H1 (cell line): ENCODE results near the gene PDE8A.

Experiments
- EZH2 ChIP-seq: fragments of 200-600 bp; sonication (generic); IDR thresholded peaks from 2 replicates; pipeline ENCODE4 v1.7.1; 2012; ENCODE audit warnings: low read depth, mild to moderate bottlenecking, moderate library complexity, low read length, inconsistent platforms; ENCODE audit not compliant: severe bottlenecking
- GABPA ChIP-seq: IDR thresholded peaks from 2 replicates; pipeline ENCODE4 v1.6.1; 2011; ENCODE audit warnings: mild to moderate bottlenecking, low read length, moderate library complexity, borderline replicate concordance; ENCODE audit not compliant: insufficient read depth
- HDAC2 ChIP-seq, 2 experiments: fragments of 300-600 bp in 1 of 2; sonication (generic) in 1 of 2; IDR thresholded peaks; 2 replicates each; pipeline ENCODE4 v1.6.1; 2011 to 2012; ENCODE audit warnings: low read depth in 2 of 2, low read length in 2 of 2, mild to moderate bottlenecking in 2 of 2, moderate library complexity in 2 of 2, borderline replicate concordance in 1 of 2, inconsistent platforms in 1 of 2
- NRF1 ChIP-seq: IDR thresholded peaks from 2 replicates; pipeline ENCODE4 v1.6.1; 2011; ENCODE audit warnings: mild to moderate bottlenecking, low read depth, low read length, improper control_type of control experiment
- SIX5 ChIP-seq: IDR thresholded peaks from 2 replicates; pipeline ENCODE4 v1.6.1; 2011; ENCODE audit warnings: mild to moderate bottlenecking, low read depth, low read length
- SRF ChIP-seq: IDR thresholded peaks from 2 replicates; pipeline ENCODE4 v1.6.1; 2011; ENCODE audit warnings: mild to moderate bottlenecking, low read depth, low read length, moderate library complexity
- TAF1 ChIP-seq: IDR thresholded peaks from 2 replicates; pipeline ENCODE4 v1.6.1; 2011; ENCODE audit warnings: mild to moderate bottlenecking, low read depth, low read length
- TF ChIP-seq, protein P1 (sequence below), 3 experiments: IDR thresholded peaks; 1 replicate in 2 of 3; 2 replicates in 1 of 3; pipeline versions ENCODE4 v1.5.1 to v1.6.1; 2011; ENCODE audit warnings: low read length in 3 of 3, mild to moderate bottlenecking in 3 of 3, inconsistent platforms in 2 of 3, low read depth in 1 of 3, moderate library complexity in 1 of 3; ENCODE audit not compliant: insufficient read depth in 1 of 3; ENCODE audit errors: control extremely low read depth in 1 of 3
- TF ChIP-seq, protein P2 (sequence below): IDR thresholded peaks from 2 replicates; pipeline ENCODE4 v1.6.1; 2011; ENCODE audit warnings: low read depth, mild to moderate bottlenecking, low read length; ENCODE audit not compliant: insufficient read depth
- TF ChIP-seq, protein P3 (sequence below): IDR thresholded peaks from 2 replicates; pipeline ENCODE4 v1.6.1; 2012; ENCODE audit warnings: low read length, inconsistent platforms

DNA sequence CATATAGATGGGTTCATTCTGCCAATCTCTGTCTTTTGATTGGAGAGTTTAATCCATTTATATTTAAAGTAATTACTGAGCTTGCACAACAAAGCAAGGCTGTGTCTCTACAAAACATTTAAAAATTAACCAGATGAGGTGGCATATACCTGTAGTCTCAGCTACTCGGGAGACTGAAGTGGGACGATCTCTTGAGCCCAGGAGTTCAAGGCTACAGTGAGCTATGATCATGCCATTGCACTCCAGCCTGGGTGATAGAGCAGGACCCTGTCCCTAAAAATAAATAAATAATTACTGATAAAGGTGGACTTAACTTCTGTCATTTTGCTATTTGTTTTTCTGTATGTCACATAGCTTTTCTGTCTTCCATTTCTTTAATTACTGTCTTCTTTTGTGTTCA, 78.1 kb downstream of the PDE8A start:
- TF ChIP-seq HDAC2 (IDR thresholded peaks at IDR 0.05; ENCODE audit: borderline replicate concordance in 1 of 2, low read depth in 2 of 2, low read length in 2 of 2), result no peak
- no peak for TF ChIP-seq SIX5
- TF ChIP-seq, protein P1, sequence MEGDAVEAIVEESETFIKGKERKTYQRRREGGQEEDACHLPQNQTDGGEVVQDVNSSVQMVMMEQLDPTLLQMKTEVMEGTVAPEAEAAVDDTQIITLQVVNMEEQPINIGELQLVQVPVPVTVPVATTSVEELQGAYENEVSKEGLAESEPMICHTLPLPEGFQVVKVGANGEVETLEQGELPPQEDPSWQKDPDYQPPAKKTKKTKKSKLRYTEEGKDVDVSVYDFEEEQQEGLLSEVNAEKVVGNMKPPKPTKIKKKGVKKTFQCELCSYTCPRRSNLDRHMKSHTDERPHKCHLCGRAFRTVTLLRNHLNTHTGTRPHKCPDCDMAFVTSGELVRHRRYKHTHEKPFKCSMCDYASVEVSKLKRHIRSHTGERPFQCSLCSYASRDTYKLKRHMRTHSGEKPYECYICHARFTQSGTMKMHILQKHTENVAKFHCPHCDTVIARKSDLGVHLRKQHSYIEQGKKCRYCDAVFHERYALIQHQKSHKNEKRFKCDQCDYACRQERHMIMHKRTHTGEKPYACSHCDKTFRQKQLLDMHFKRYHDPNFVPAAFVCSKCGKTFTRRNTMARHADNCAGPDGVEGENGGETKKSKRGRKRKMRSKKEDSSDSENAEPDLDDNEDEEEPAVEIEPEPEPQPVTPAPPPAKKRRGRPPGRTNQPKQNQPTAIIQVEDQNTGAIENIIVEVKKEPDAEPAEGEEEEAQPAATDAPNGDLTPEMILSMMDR (IDR thresholded peaks at IDR 0.05; ENCODE audit: control extremely low read depth in 1 of 3, insufficient read depth in 1 of 3, low read depth in 1 of 3, low read length in 3 of 3), result no peak
- no peak for TF ChIP-seq SRF
- TF ChIP-seq, protein P2, sequence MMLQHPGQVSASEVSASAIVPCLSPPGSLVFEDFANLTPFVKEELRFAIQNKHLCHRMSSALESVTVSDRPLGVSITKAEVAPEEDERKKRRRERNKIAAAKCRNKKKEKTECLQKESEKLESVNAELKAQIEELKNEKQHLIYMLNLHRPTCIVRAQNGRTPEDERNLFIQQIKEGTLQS, result no peak
- no peak for TF ChIP-seq EZH2
- TF ChIP-seq, protein P3, sequence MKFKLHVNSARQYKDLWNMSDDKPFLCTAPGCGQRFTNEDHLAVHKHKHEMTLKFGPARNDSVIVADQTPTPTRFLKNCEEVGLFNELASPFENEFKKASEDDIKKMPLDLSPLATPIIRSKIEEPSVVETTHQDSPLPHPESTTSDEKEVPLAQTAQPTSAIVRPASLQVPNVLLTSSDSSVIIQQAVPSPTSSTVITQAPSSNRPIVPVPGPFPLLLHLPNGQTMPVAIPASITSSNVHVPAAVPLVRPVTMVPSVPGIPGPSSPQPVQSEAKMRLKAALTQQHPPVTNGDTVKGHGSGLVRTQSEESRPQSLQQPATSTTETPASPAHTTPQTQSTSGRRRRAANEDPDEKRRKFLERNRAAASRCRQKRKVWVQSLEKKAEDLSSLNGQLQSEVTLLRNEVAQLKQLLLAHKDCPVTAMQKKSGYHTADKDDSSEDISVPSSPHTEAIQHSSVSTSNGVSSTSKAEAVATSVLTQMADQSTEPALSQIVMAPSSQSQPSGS, result no peak
- no peak for TF ChIP-seq TAF1
- TF ChIP-seq GABPA, result no peak
- no peak for TF ChIP-seq NRF1
